GM12878 (cell line): ENCODE measurements around the gene SLC9C2. TPM values are rescaled to one million over a fixed set of nuclear protein-coding genes. Genes with fewer than 3 reads are reported as not detected.

Experiments used
- ATAC-seq: fragments of 200-7000 bp; cut with Tn5 transposase; 3 replicates; pipeline ENCODE4 v1.9.1; 2020; ENCODE audit warnings: mild to moderate bottlenecking, moderate library complexity
- BruUV-seq: library from RNA; stranded (reverse); fragments of 400-500 nt; replicated peaks from 2 replicates; lab custom pipeline; 2021; lab: Mats Ljungman, UMichigan
- CTCF ChIA-PET: fragments of 300-600 bp; sonication (Branson Sonifier 250); formaldehyde crosslinking; extraction: SDS; loops from one replicate; lab custom pipeline; 2021; ENCODE audit warnings: inconsistent platforms; lab: Yijun Ruan, JAX
- POLR2A ChIA-PET: fragments of 350-600 bp; formaldehyde crosslinking; extraction: SDS; loops from one replicate; lab custom pipeline; 2021; ENCODE audit warnings: inconsistent platforms; lab: Charles Lee
- RAD21 ChIA-PET: fragments of 300-600 bp; sonication (Branson Sonifier 250); formaldehyde crosslinking; loops from one replicate; lab custom pipeline; 2023; ENCODE audit warnings: antibody characterized with exemption; ENCODE audit not compliant: unreplicated experiment; lab: Charles Lee
- SMC1A ChIA-PET: fragments of 300-600 bp; sonication (Branson Sonifier 250); formaldehyde crosslinking; loops from one replicate; lab custom pipeline; 2023; ENCODE audit not compliant: unreplicated experiment, uncharacterized antibody; lab: Charles Lee
- DNase-seq: peaks from one replicate; pipeline ENCODE4 v3.0.0-alpha.2; 2011; ENCODE audit warnings: low read depth, low spot score
- FAIRE-seq: peaks from 3 replicates; lab custom pipeline; 2011; peaks lifted over from hg19 to GRCh38; lab: Jason Lieb, UNC
- H2AFZ ChIP-seq: 2 replicates; pipeline ENCODE4 v1.6.0; 2011; ENCODE audit warnings: low read depth, low read length, control low read depth; ENCODE audit not compliant: control insufficient read depth
- H3K27ac ChIP-seq: 2 replicates; pipeline ENCODE4 v1.5.1; 2011; ENCODE audit warnings: control low read depth; ENCODE audit not compliant: control insufficient read depth, insufficient read depth
- H3K27me3 ChIP-seq, 2 experiments: replicated peaks in 1 of 2; 2 replicates each; pipeline versions ENCODE4 v1.6.0 to v1.6.1; 2011; ENCODE audit warnings: low read length in 1 of 2; ENCODE audit not compliant: control insufficient read depth in 2 of 2, insufficient read depth in 2 of 2
- H3K36me3 ChIP-seq, 2 experiments: 2 replicates each; pipeline ENCODE4 v1.5.1; 2011; ENCODE audit warnings: low read length in 1 of 2; ENCODE audit not compliant: control insufficient read depth in 2 of 2, insufficient read depth in 2 of 2
- H3K4me1 ChIP-seq: 2 replicates; pipeline ENCODE4 v1.6.1; 2011; ENCODE audit warnings: mild to moderate bottlenecking, low read length, moderate library complexity, mixed read lengths; ENCODE audit not compliant: control insufficient read depth, insufficient read depth
- H3K4me2 ChIP-seq: 2 replicates; pipeline ENCODE4 v1.6.0; 2011; ENCODE audit warnings: control low read depth; ENCODE audit not compliant: control insufficient read depth, insufficient read depth
- H3K4me3 ChIP-seq: fragments of 200-600 bp; sonication (generic); 2 replicates; pipeline ENCODE4 v1.5.1; 2016
- H3K79me2 ChIP-seq: 2 replicates; pipeline ENCODE4 v1.6.0; 2011; ENCODE audit warnings: low read length; ENCODE audit not compliant: control insufficient read depth, insufficient read depth
- H3K9ac ChIP-seq: 2 replicates; pipeline ENCODE4 v1.8.0; 2011; ENCODE audit warnings: low read length, control low read depth, mixed read lengths; ENCODE audit not compliant: control insufficient read depth, insufficient read depth
- H3K9me3 ChIP-seq: replicated peaks from 3 replicates; pipeline ENCODE4 v1.5.1; 2011; ENCODE audit warnings: mild to moderate bottlenecking, low read length; ENCODE audit not compliant: control insufficient read depth, insufficient read depth
- H4K20me1 ChIP-seq: 2 replicates; pipeline ENCODE4 v1.6.0; 2011; ENCODE audit not compliant: control insufficient read depth, insufficient read depth
- ATF7 ChIP-seq: fragments of 450-650 bp; IDR thresholded peaks from 2 replicates; pipeline ENCODE4 v1.6.1; 2016; ENCODE audit warnings: low read depth, mild to moderate bottlenecking
- BHLHE40 ChIP-seq, 2 experiments: fragments of 450-650 bp in 1 of 2; IDR thresholded peaks; 2 replicates each; pipeline ENCODE4 v1.6.1; 2011 to 2017; ENCODE audit warnings: low read depth in 2 of 2, borderline replicate concordance in 1 of 2, improper control_type of control experiment in 1 of 2, low read length in 1 of 2, mild to moderate bottlenecking in 1 of 2
- CEBPB ChIP-seq, 2 experiments: fragments of 150-350 bp in 1 of 2; IDR thresholded peaks; 2 replicates each; pipeline ENCODE4 v1.6.1; 2012 to 2014; ENCODE audit warnings: low read depth in 2 of 2, low read length in 2 of 2, borderline replicate concordance in 1 of 2, inconsistent platforms in 1 of 2
- CHD4 ChIP-seq: fragments of 200-600 bp; sonication (generic); IDR thresholded peaks from 2 replicates; pipeline ENCODE4 v1.6.1; 2016; ENCODE audit warnings: mild to moderate bottlenecking
- CREM ChIP-seq: IDR thresholded peaks from 2 replicates; pipeline ENCODE4 v1.6.1; 2014; ENCODE audit warnings: antibody characterized with exemption, low read depth
- FOS ChIP-seq: IDR thresholded peaks from 3 replicates; pipeline ENCODE4 v1.6.1; 2011; ENCODE audit warnings: borderline replicate concordance; ENCODE audit not compliant: insufficient read length; ENCODE audit errors: extremely low read depth
- IKZF2 ChIP-seq, 2 experiments: fragments of 450-650 bp; IDR thresholded peaks; 2 replicates each; pipeline ENCODE4 v1.6.1; 2017; ENCODE audit warnings: mild to moderate bottlenecking in 2 of 2, moderate library complexity in 2 of 2
- JUNB ChIP-seq: IDR thresholded peaks from 2 replicates; pipeline ENCODE4 v1.6.1; 2016; ENCODE audit warnings: antibody characterized with exemption, mild to moderate bottlenecking
- MXI1 ChIP-seq: fragments of 150-350 bp; IDR thresholded peaks from 2 replicates; pipeline ENCODE4 v1.6.1; 2011; ENCODE audit warnings: low read depth, mild to moderate bottlenecking, inconsistent platforms, low read length, improper control_type of control experiment
- NR2C1 ChIP-seq: fragments of 450-650 bp; IDR thresholded peaks from 2 replicates; pipeline ENCODE4 v1.6.1; 2017; ENCODE audit warnings: antibody characterized with exemption, mild to moderate bottlenecking, moderate library complexity
- POLR2A ChIP-seq: IDR thresholded peaks from 2 replicates; pipeline ENCODE4 v1.6.1; 2011; ENCODE audit warnings: low read depth, mild to moderate bottlenecking, low read length
- POLR2AphosphoS2 ChIP-seq: IDR thresholded peaks from 2 replicates; pipeline ENCODE4 v1.6.1; 2011; ENCODE audit warnings: low read depth, mild to moderate bottlenecking, low read length, improper control_type of control experiment, moderate library complexity
- RAD51 ChIP-seq: fragments of 450-650 bp; IDR thresholded peaks from 2 replicates; pipeline ENCODE4 v1.6.1; 2016; ENCODE audit warnings: moderate library complexity, mild to moderate bottlenecking, inconsistent platforms
- SIN3A ChIP-seq: IDR thresholded peaks from 2 replicates; pipeline ENCODE4 v1.6.1; 2012; ENCODE audit warnings: low read depth, low read length, improper control_type of control experiment
- SIX5 ChIP-seq: IDR thresholded peaks from 2 replicates; pipeline ENCODE4 v1.6.1; 2011; ENCODE audit warnings: mild to moderate bottlenecking, low read depth, low read length, moderate library complexity; ENCODE audit not compliant: severe bottlenecking
- SREBF2 ChIP-seq: IDR thresholded peaks from 2 replicates; pipeline ENCODE4 v1.6.1; 2012; ENCODE audit warnings: mild to moderate bottlenecking, low read length
- SRF ChIP-seq, 2 experiments: IDR thresholded peaks; 2 replicates each; pipeline ENCODE4 v1.6.1; 2011; ENCODE audit warnings: low read depth in 2 of 2, low read length in 2 of 2, mild to moderate bottlenecking in 1 of 2, moderate library complexity in 1 of 2
- TCF7 ChIP-seq: IDR thresholded peaks from 2 replicates; pipeline ENCODE4 v1.6.1; 2014; ENCODE audit warnings: antibody characterized with exemption, borderline replicate concordance
- USF1 ChIP-seq: IDR thresholded peaks from 2 replicates; pipeline ENCODE4 v1.6.1; 2011; ENCODE audit warnings: borderline replicate concordance, low read depth, mild to moderate bottlenecking, moderate library complexity, mixed read lengths, low read length; ENCODE audit not compliant: insufficient read depth; ENCODE audit errors: extremely low read length
- YY1 ChIP-seq: IDR thresholded peaks from 2 replicates; pipeline ENCODE4 v1.6.1; 2011; ENCODE audit warnings: low read depth, mild to moderate bottlenecking, low read length
- ZBTB33 ChIP-seq: fragments of 450-650 bp; IDR thresholded peaks from 2 replicates; pipeline ENCODE4 v1.6.1; 2017; ENCODE audit warnings: mild to moderate bottlenecking
- ZNF24 ChIP-seq: fragments of 450-650 bp; IDR thresholded peaks from 2 replicates; pipeline ENCODE4 v1.6.1; 2017; ENCODE audit warnings: antibody characterized with exemption, mild to moderate bottlenecking
- ZNF384 ChIP-seq: IDR thresholded peaks from 2 replicates; pipeline ENCODE4 v1.6.1; 2012; ENCODE audit warnings: low read depth, mild to moderate bottlenecking, low read length, improper control_type of control experiment, borderline replicate concordance
- WGBS: methylation state at CpG from one replicate; pipeline ENCODE4 v1.1.6; 2016; ENCODE audit warnings: low lambda C conversion rate; ENCODE audit not compliant: insufficient replicate concordance, insufficient coverage; ENCODE audit errors: missing lambda C conversion rate; 5-methylcytosine and 5-hydroxymethylcytosine counted together
- in situ Hi-C: fragments of 300-500 bp; cut with MboI; formaldehyde crosslinking; loops from 9 replicates; pipeline ENCODE4 v1.14.3; 2018; ENCODE audit warnings: mixed read lengths
- intact Hi-C: fragments of 100-400 bp; cut with micrococcal nuclease; formaldehyde crosslinking; loops from one replicate; pipeline ENCODE4 v1.14.2; 2022; ENCODE audit not compliant: unreplicated experiment
- polyA plus RNA-seq, 11 experiments: library from polyadenylated mRNA; depleted of rRNA in 4 of 11; unstranded in 6 of 11; stranded (reverse) in 5 of 11; fragments of >200 nt; fragmentation: Nextera tagmentation in 4 of 11; fragmentation: Illumina TruSeq in 1 of 11; extraction: Ambion mirVana in 4 of 11; extraction: Trizol in 1 of 11; gene quantifications; 1 replicate in 1 of 11; 2 replicates in 10 of 11; pipeline versions ENCODE4 v1.2.1 to v1.2.3, GENCODE V29; 2011 to 2016; ENCODE audit warnings: inconsistent platforms in 2 of 11, missing spikeins in 2 of 11, low read depth in 1 of 11
- total RNA-seq, 4 experiments: library from RNA; depleted of rRNA in 3 of 4; stranded (reverse); fragments of >200 nt in 3 of 4; fragmentation: Illumina TruSeq in 1 of 4; extraction: Trizol in 1 of 4; gene quantifications; 2 replicates each; pipeline versions ENCODE4 v1.2.1 to v1.2.3, GENCODE V29; 2013 to 2021

Gene SLC9C2
- total and polyA plus RNA-seq, 10 of the 15 experiments (the other 5 are each of a cell fraction or from before 2014, with no cell fraction given): not detected

GRCh38 chr1:173473599-173474011, 129.3 kb downstream of the SLC9C2 start (continued):
- TF ChIP-seq ZBTB33 (no peak), POLR2A (no peak), MXI1 (no peak), JUNB (no peak), BHLHE40 (IDR thresholded peaks at IDR 0.05; ENCODE audit: borderline replicate concordance in 1 of 2, low read depth in 2 of 2, low read length in 1 of 2) (no peak), ZNF384 (no peak), SRF (IDR thresholded peaks at IDR 0.05; ENCODE audit: low read depth in 2 of 2, low read length in 2 of 2) (no peak), ATF7 (no peak), TCF7 (no peak), CREM (no peak), FOS (no peak), SREBF2 (no peak)

GRCh38 chr1:173470608-173471007, 132.3 kb downstream of the SLC9C2 start:
- Histone ChIP-seq H3K79me2 (peaks cover under 1% of the 10 kb centered on the region), H2AFZ (no peak overlapping the region), H3K27me3 (no peaks in the 10 kb centered on the region), H4K20me1 (no peaks in the 10 kb centered on the region), H3K27ac (no peak overlapping the region), H3K9ac (no peak overlapping the region), H3K9me3 (peaks cover 11% of the 10 kb centered on the region), H3K4me3 (no peak overlapping the region), H3K4me2 (no peak overlapping the region), H3K4me1 (no peaks in the 10 kb centered on the region; the same call in 1 of the 2 replicates), H3K36me3 (no peaks in the 10 kb centered on the region)
- DNase-seq: no peak
- intact Hi-C loops (no loop called here), in situ Hi-C loops (no loop called here)
- FAIRE-seq: no peak
- RAD21 ChIA-PET: no interaction called here
- POLR2A ChIA-PET: no interaction called here
- ATAC-seq: no peak
- TF ChIP-seq ZNF24 (no peak), POLR2AphosphoS2 (no peak), CEBPB (IDR thresholded peaks at IDR 0.05; ENCODE audit: borderline replicate concordance in 1 of 2, low read depth in 2 of 2, low read length in 2 of 2) (no peak), RAD51 (no peak), CHD4 (no peak), POLR2A (no peak), IKZF2 (IDR thresholded peaks at IDR 0.05) (no peak), SIN3A (no peak), NR2C1 (no peak), SIX5 (no peak), USF1 (no peak), YY1 (no peak)
- SMC1A ChIA-PET: no interaction called here
- WGBS: 82% methylated on average over 4 of the region's 4 CpGs
- CTCF ChIA-PET: no interaction called here
- BruUV-seq: no TSS peak
